Activated T-helper 9 cell treated with anti-CD3 and anti-CD28 coated beads, Interleukin-2, amount 50 U/mL, for 16 hours (primary cell): Measurements from ENCODE around the gene ATG16L1.

Experiments used
- DNase-seq: peaks from one replicate; pipeline ENCODE4 v3.0.0-alpha.2; 2020; ENCODE audit warnings: low read depth

Gene ATG16L1

GRCh38 chr2:233260661-233261060 lies 9.2 kb downstream of the ATG16L1 start:
- DNase-seq, result no peak

GRCh38 chr2:233261819-233262555 lies 10.5 kb downstream of the ATG16L1 start:
- no peak for DNase-seq

- DNase-seq, result no peak
These were observed 11.1 kb downstream of the ATG16L1 start for GRCh38 chr2:233262562-233262961.

DNA sequence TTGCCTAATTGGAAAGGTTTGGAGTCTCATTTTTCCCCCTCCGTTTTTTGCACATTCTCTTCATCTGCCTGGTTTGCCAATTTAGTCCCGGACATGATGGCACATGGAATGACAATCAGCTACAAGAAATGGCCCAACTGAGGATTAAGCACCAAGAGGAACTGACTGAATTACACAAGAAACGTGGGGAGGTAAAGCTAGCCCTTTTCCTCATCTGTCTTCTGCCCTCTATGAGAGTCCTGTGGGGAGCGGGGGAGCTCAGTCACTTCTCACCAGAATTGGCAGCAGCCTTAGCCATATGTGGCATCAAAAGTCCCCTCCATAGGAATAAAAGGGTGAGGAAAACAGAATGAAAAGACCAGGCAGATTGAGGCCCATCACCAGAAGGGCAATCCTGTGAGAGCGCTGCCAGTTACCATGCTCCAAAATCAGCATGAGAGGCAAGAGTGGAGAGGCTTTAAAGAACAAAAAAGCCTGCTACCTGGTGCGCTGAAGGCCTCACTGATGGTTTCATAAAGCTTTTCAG lies 11.6 kb downstream of the ATG16L1 start:
- no peak for DNase-seq

GRCh38 chr2:233264667-233265066 lies 13.2 kb downstream of the ATG16L1 start:
- DNase-seq, result no peak

DNA sequence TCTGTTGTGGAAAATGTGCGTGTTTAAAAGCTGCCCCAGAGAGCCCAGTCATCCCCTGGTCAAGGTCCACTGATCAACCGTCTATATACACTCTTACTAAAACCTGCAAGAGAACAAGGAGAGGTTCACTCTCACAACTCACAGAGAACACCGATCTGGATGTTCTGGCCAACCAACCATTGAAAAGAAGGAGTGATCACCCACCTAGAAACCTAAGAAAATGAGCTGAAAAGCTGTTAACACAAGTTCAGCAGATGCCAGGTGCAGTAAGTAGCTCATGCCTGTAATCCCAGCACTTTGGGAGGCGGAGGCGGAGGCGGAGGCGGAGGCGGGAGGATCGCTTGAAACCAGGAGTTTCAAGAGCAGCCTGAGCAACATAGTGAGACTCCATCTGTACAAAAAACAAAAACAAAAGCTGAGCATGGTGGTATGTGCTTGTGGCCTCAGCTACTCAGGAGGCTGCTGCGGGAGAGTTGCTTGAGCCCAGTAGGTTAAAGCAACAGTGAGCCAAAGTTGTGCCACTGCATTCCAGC lies 14.5 kb downstream of the ATG16L1 start:
- no peak for DNase-seq

- DNase-seq, result no peak
These were observed 15.0 kb downstream of the ATG16L1 start for GRCh38 chr2:233266481-233266880.

GRCh38 chr2:233267516-233268245 lies 16.2 kb downstream of the ATG16L1 start:
- peak; percentile 63 for DNase-seq

- no peak for DNase-seq
These were observed 18.9 kb downstream of the ATG16L1 start for GRCh38 chr2:233270366-233270765.

- DNase-seq, result no peak
These were observed 19.5 kb downstream of the ATG16L1 start for GRCh38 chr2:233270951-233271350.

DNA sequence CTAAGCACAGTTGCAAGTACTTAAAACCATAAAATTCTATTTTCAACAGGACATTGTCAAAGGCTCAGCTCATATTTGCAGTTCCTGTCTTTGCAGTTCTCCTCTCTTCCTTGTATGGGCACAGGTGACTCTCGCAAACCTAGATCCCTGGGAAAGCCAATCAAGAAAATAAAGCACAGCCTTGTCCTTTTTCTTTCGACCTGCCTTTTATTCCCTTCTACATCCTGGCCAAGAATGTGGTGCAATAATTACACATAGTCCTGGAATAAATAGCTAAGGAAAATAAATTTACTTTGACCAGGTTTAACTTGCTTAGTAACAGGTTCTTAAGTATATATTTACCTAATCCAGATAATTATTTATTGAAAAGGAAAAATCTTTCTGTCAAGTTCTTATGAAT lies 20.2 kb downstream of the ATG16L1 start:
- no peak for DNase-seq

DNA sequence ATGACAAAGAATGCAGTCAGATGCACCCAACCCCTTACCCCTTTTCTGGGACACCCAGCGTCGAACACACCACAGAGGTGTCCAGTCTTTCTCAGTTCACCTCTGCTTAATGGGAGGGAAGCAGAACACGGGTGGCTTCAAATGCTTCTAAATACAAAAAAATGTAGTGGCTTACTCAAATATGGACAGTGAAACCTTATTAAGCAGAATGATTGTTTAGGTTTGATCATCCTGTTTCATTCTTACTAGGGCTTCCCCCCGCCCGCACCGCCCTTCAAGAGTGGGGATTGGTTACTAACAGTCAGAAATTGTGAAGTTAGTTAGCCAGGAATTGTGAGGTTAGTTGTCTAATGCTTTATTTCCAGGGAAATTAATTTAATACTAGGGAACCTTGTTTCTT lies 21.6 kb downstream of the ATG16L1 start:
- no peak for DNase-seq

DNA sequence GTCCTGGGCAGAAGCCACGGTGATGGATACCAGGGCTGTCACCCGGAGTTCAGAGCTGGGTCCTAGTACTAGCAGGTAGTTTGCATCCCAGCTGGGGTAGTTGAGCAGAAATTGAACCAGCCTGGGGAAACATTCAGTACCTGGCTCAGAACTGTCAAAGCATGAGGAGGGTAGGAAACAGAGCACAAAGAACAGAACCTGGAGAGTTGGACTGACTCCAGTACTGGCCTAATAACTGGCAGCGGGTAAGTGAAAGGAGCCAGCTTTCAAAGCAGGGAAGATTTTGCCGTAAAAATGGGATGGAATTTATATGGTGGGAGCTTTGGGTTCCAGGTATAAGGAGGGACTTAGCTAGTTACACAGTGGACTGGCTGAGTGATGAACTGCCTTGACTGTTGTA lies 23.8 kb downstream of the ATG16L1 start:
- no peak for DNase-seq

- DNase-seq, result no peak
These were observed 27.4 kb downstream of the ATG16L1 start for GRCh38 chr2:233278921-233279320.

- no peak for DNase-seq
These were observed 28.7 kb downstream of the ATG16L1 start for GRCh38 chr2:233280114-233280693.

DNA sequence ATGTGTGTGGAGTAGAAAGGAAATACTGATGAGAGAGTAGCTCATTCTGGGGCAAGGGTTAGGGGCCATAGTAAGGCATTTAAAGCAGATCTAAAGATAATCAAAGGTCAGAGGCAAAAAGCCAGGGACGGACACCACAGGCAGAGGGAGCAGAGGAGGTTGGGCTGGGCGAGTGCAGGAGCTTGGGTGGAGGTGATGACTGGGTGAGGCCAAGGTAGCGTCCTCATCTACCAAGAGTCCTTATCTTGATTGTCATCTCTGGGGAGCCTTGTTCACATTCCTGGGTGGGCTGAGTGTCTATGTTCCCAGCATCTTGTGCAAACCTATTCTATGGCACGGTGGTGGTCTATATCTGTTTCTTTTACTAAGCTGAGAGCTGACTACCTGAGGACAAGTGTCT lies 30.1 kb downstream of the ATG16L1 start:
- no peak for DNase-seq

- DNase-seq, result no peak
These were observed 30.6 kb downstream of the ATG16L1 start for GRCh38 chr2:233281992-233282603.

DNA sequence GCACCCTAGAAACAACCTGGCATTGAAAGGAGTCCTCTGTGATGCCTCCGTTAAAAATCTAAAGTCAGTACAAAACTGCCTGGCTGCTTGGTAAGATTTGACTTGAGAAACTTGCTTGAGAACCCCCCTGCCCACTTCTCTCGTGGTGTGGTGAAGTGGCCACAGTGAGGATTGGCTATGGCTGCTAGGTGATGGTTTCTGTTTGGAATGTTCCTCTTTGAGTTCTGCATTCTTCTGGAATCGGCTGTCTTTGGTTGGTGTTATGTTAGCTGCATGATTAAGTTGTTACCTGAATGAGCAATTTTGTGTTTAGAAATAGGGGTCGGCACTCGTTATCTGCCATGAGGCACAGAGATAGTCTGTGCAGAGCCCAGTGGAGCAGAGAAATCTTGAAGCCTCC lies 34.4 kb downstream of the ATG16L1 start:
- DNase-seq, result no peak

DNA sequence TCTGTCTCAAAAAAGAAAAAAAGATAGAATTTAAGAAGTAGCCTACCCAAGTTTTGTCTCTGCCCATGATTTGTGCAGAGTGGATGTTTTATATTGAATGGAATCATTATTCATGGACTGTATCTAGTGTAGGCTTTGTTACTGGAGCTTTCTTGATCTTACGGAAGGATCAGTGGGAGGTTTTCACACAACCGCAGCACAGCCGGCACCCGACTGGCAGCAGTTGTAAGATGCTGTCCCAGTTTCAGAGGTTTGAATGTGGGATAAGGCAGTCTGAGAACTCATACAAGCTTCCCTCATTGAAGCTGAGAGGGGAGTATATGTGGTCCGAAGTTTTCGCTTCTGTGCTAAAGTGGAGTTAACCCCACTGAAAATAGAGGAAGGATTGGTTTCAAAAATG lies 36.4 kb downstream of the ATG16L1 start:
- no peak for DNase-seq

DNA sequence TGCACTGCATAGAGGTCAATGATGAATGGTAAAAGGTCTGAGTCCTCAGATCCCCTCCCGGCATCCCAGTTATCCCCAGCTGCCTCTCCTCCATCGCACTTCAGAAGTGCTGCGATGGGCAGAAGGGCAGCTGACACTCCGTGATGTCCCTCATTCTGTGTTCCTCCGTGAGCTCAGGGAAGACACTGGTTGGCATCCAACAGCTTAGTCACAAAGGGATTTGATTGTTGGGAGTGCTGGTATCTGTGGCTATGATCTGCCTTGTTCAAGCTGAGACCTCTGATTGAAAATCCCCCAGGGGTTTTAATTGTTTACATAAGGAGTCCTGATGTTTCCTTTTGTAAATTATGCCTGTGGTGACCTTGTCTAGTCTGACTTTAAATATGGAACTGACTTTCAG lies 37.2 kb downstream of the ATG16L1 start:
- no peak for DNase-seq

DNA sequence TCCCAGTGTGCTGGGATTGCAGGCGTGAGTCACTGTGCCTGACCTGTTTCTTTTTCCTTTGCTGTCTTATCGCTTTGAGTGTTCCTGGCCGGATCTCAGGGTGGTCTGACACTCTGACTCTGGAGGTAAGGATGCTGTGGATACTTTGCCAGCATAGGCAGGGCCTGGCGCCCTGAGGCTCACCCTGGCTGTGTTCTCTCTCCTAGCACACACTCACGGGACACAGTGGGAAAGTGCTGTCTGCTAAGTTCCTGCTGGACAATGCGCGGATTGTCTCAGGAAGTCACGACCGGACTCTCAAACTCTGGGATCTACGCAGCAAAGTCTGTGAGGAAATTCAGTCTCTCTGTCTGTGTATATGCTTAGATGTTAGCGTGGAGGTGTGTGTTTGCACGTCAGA lies 38.2 kb downstream of the ATG16L1 start:
- no peak for DNase-seq

DNA sequence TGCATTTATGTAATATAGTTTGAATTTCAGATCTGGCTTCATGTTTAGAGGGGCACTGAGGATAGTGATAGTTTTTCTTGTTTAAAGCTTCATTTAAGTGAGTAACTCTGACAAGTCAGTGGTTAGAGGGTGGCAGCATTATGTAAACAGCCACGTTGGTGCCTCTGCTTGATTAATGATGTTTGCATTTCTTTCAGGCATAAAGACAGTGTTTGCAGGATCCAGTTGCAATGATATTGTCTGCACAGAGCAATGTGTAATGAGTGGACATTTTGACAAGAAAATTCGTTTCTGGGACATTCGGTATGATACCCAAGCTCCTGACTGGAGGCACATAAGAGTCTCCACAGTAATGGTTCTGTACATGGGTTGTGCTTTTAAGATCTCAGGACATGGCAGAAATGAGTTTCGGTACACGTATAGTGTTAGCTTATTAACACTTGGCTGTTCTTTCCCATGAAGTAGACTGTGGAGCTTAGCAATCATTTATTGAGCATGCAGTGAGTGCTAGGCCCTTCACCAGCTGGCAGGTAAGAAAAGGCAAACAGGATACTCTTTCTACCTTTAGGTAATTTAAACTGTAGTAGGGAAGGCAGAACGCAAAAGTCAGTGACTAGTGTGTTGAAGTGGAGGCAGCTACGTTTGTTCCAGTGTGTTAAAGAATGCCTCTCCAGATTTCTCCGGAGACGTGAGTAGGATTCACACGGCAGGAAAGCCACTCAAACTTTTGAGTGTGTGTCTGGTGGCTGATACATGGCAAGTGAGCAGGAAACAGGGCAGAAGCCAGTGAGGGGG lies 38.8 kb downstream of the ATG16L1 start:
- DNase-seq, result no peak
